IMR-90 (cell line): ENCODE data around the gene RPS6KA2. TPM values are rescaled to one million over a fixed set of nuclear protein-coding genes. Genes with fewer than 3 reads are reported as not detected.

Experiments used
- ATAC-seq: fragments of 200-7000 bp; cut with Tn5 transposase; 2 replicates; pipeline ENCODE4 v1.9.1; 2020; ENCODE audit warnings: low read depth, mild to moderate bottlenecking, moderate library complexity
- BruUV-seq: library from RNA; stranded (reverse); fragments of 400-500 nt; replicated peaks from 2 replicates; lab custom pipeline; 2021; lab: Mats Ljungman, UMichigan
- CTCF ChIA-PET: fragments of 300-600 bp; formaldehyde crosslinking; extraction: SDS; loops from one replicate; lab custom pipeline; 2021; ENCODE audit warnings: antibody characterized with exemption; lab: Yijun Ruan, JAX
- POLR2A ChIA-PET: fragments of 300-600 bp; sonication (Branson Sonifier 250); formaldehyde crosslinking; loops from one replicate; lab custom pipeline; 2022; ENCODE audit warnings: antibody characterized with exemption; ENCODE audit not compliant: unreplicated experiment; lab: Charles Lee
- DNase-seq: peaks from one replicate; pipeline ENCODE4 v3.0.0; 2013
- H2AFZ ChIP-seq: replicated peaks from 2 replicates; pipeline ENCODE3; 2013; ENCODE audit warnings: low read length, mild to moderate bottlenecking; ENCODE audit not compliant: poor library complexity
- H2AK5ac ChIP-seq: 2 replicates; pipeline ENCODE4 v1.6.1; 2013; ENCODE audit warnings: low read depth, low read length, inconsistent platforms
- H2AK9ac ChIP-seq: replicated peaks from 2 replicates; pipeline ENCODE3; 2013; ENCODE audit warnings: mild to moderate bottlenecking, low read depth, low read length, moderate library complexity; ENCODE audit not compliant: poor library complexity
- H2BK120ac ChIP-seq: 2 replicates; pipeline ENCODE4 v1.6.1; 2013; ENCODE audit warnings: low read depth, low read length, inconsistent platforms
- H2BK15ac ChIP-seq: 3 replicates; pipeline ENCODE4 v1.6.1; 2013; ENCODE audit warnings: low read depth, low read length, inconsistent platforms
- H2BK20ac ChIP-seq: 2 replicates; pipeline ENCODE4 v1.6.1; 2013; ENCODE audit warnings: low read depth, mild to moderate bottlenecking, inconsistent platforms, low read length, moderate library complexity
- H2BK5ac ChIP-seq: 2 replicates; pipeline ENCODE4 v1.6.1; 2013; ENCODE audit warnings: mild to moderate bottlenecking, low read depth, low read length, inconsistent platforms; ENCODE audit not compliant: poor library complexity, severe bottlenecking
- H3K14ac ChIP-seq: replicated peaks from 2 replicates; pipeline ENCODE4 v1.6.1; 2013; ENCODE audit warnings: low read depth, low read length, inconsistent platforms
- H3K18ac ChIP-seq: 2 replicates; pipeline ENCODE4 v1.6.1; 2013; ENCODE audit warnings: low read depth, low read length, control low read depth
- H3K23ac ChIP-seq: 2 replicates; pipeline ENCODE4 v1.6.1; 2013; ENCODE audit warnings: low read depth, low read length, inconsistent platforms
- H3K27ac ChIP-seq: 2 replicates; pipeline ENCODE4 v1.5.1; 2013; ENCODE audit warnings: mild to moderate bottlenecking, control low read depth, low read length; ENCODE audit not compliant: insufficient read depth
- H3K27me3 ChIP-seq: 2 replicates; pipeline ENCODE4 v1.6.1; 2013; ENCODE audit warnings: low read length; ENCODE audit not compliant: control insufficient read depth, insufficient read depth
- H3K36me3 ChIP-seq: 2 replicates; pipeline ENCODE4 v1.6.1; 2013; ENCODE audit warnings: low read length, mixed read lengths; ENCODE audit not compliant: control insufficient read depth, insufficient read depth
- H3K4ac ChIP-seq: 2 replicates; pipeline ENCODE4 v1.6.1; 2013; ENCODE audit warnings: low read depth, low read length, inconsistent platforms
- H3K4me1 ChIP-seq: 2 replicates; pipeline ENCODE4 v1.6.1; 2013; ENCODE audit warnings: low read length, mixed read lengths; ENCODE audit not compliant: control insufficient read depth, insufficient read depth
- H3K4me2 ChIP-seq: 2 replicates; pipeline ENCODE4 v1.6.1; 2013; ENCODE audit warnings: low read depth, mild to moderate bottlenecking, control low read depth, low read length, moderate library complexity
- H3K4me3 ChIP-seq: 2 replicates; pipeline ENCODE4 v1.5.1; 2013; ENCODE audit warnings: low read depth, mild to moderate bottlenecking, control low read depth, low read length, moderate library complexity; ENCODE audit not compliant: insufficient read depth
- H3K56ac ChIP-seq: 2 replicates; pipeline ENCODE4 v1.6.1; 2013; ENCODE audit warnings: low read length, inconsistent platforms; ENCODE audit not compliant: insufficient read depth; ENCODE audit errors: extremely low read depth
- H3K79me1 ChIP-seq, 2 experiments: 2 replicates each; pipeline ENCODE4 v1.6.1; 2013; ENCODE audit warnings: low read length in 2 of 2, inconsistent platforms in 1 of 2, low read depth in 1 of 2
- H3K9ac ChIP-seq: 2 replicates; pipeline ENCODE4 v1.6.1; 2013; ENCODE audit warnings: low read depth, low read length, control low read depth
- H3K9me1 ChIP-seq: 2 replicates; pipeline ENCODE4 v1.6.1; 2013; ENCODE audit warnings: low read length, inconsistent platforms; ENCODE audit not compliant: insufficient read depth
- H3K9me3 ChIP-seq: 2 replicates; pipeline ENCODE4 v1.6.1; 2013; ENCODE audit warnings: low read length; ENCODE audit not compliant: control insufficient read depth, insufficient read depth
- H4K20me1 ChIP-seq: 2 replicates; pipeline ENCODE4 v1.6.1; 2013; ENCODE audit warnings: low read length, inconsistent platforms; ENCODE audit not compliant: insufficient read depth
- H4K5ac ChIP-seq: 2 replicates; pipeline ENCODE4 v1.6.1; 2013; ENCODE audit warnings: mild to moderate bottlenecking, low read depth, low read length, control low read depth
- H4K8ac ChIP-seq, 2 experiments: 2 replicates each; pipeline ENCODE4 v1.6.1; 2013; ENCODE audit warnings: low read depth in 2 of 2, low read length in 2 of 2, control low read depth in 1 of 2, inconsistent platforms in 1 of 2
- H4K91ac ChIP-seq: 2 replicates; pipeline ENCODE4 v1.6.1; 2013; ENCODE audit warnings: low read depth, low read length, inconsistent platforms; ENCODE audit not compliant: insufficient read depth
- BHLHE40 ChIP-seq: fragments of 150-350 bp; IDR thresholded peaks from 2 replicates; pipeline ENCODE4 v1.6.1; 2016; ENCODE audit warnings: mild to moderate bottlenecking, low read depth, low read length
- CEBPB ChIP-seq: IDR thresholded peaks from 2 replicates; pipeline ENCODE4 v1.6.1; 2012; ENCODE audit warnings: low read depth, low read length, improper control_type of control experiment
- CHD1 ChIP-seq: IDR thresholded peaks from 2 replicates; pipeline ENCODE4 v1.6.1; 2012; ENCODE audit warnings: low read depth, low read length, improper control_type of control experiment
- FOS ChIP-seq: fragments of 150-350 bp; IDR thresholded peaks from 2 replicates; pipeline ENCODE4 v1.6.1; 2016; ENCODE audit warnings: low read depth, low read length
- MAFK ChIP-seq: IDR thresholded peaks from 2 replicates; pipeline ENCODE4 v1.6.1; 2012; ENCODE audit warnings: low read depth, low read length, improper control_type of control experiment
- MAZ ChIP-seq: IDR thresholded peaks from 2 replicates; pipeline ENCODE4 v1.6.1; 2012; ENCODE audit warnings: low read depth, mild to moderate bottlenecking, low read length, improper control_type of control experiment, moderate library complexity, borderline replicate concordance
- MXI1 ChIP-seq: IDR thresholded peaks from 2 replicates; pipeline ENCODE4 v1.6.1; 2012; ENCODE audit warnings: low read depth, mild to moderate bottlenecking, low read length, moderate library complexity, borderline replicate concordance
- NFE2L2 ChIP-seq: fragments of 150-350 bp; IDR thresholded peaks from 2 replicates; pipeline ENCODE4 v1.6.1; 2016; ENCODE audit warnings: low read depth, mild to moderate bottlenecking, low read length
- POLR2A ChIP-seq: IDR thresholded peaks from 2 replicates; pipeline ENCODE4 v1.6.1; 2012; ENCODE audit warnings: mild to moderate bottlenecking, low read depth, low read length
- RAD21 ChIP-seq: IDR thresholded peaks from 2 replicates; pipeline ENCODE4 v1.6.1; 2012; ENCODE audit warnings: low read length, improper control_type of control experiment
- RCOR1 ChIP-seq: IDR thresholded peaks from 2 replicates; pipeline ENCODE4 v1.6.1; 2012; ENCODE audit warnings: mild to moderate bottlenecking, low read length, improper control_type of control experiment; ENCODE audit not compliant: insufficient replicate concordance
- RFX5 ChIP-seq: IDR thresholded peaks from 2 replicates; pipeline ENCODE4 v1.8.0; 2012; ENCODE audit warnings: low read depth, mild to moderate bottlenecking, low read length, moderate library complexity
- SMC3 ChIP-seq: fragments of 150-350 bp; IDR thresholded peaks from 2 replicates; pipeline ENCODE4 v1.6.1; 2016; ENCODE audit warnings: low read depth, mild to moderate bottlenecking, antibody characterized with exemption, low read length, moderate library complexity
- WGBS, 2 experiments: methylation state at CpG; one replicate each; pipeline versions ENCODE4 v1.1.5 to v1.1.7; 2013; ENCODE audit warnings: missing lambda C conversion rate in 2 of 2; ENCODE audit not compliant: insufficient read length in 1 of 2; ENCODE audit errors: extremely low coverage in 2 of 2; 5-methylcytosine and 5-hydroxymethylcytosine counted together
- dilution Hi-C: fragments of 300-500 bp; cut with HindIII; formaldehyde crosslinking; loops from one replicate; pipeline ENCODE4 v1.14.3; 2018; ENCODE audit warnings: low sequenced_read_pairs; ENCODE audit not compliant: unreplicated experiment
- in situ Hi-C: fragments of 300-500 bp; cut with MboI; formaldehyde crosslinking; loops from 3 replicates; pipeline ENCODE4 v1.14.3; 2019; ENCODE audit warnings: low sequenced_read_pairs, inconsistent platforms, mixed read lengths
- intact Hi-C: fragments of 100-400 bp; cut with micrococcal nuclease; formaldehyde crosslinking; loops from 2 replicates; pipeline ENCODE4 v1.10.0; 2022
- polyA plus RNA-seq, 3 experiments: library from polyadenylated mRNA; depleted of rRNA; stranded (reverse); fragments of >200 nt; gene quantifications; 2 replicates each; pipeline ENCODE4 v1.2.3, GENCODE V29; 2012; ENCODE audit warnings: low replicate concordance in 1 of 3
- total RNA-seq: library from RNA; depleted of rRNA; stranded (reverse); fragments of >200 nt; gene quantifications from 2 replicates; pipeline ENCODE4 v1.2.3, GENCODE V29; 2012
- TF ChIP-seq, protein P1 (sequence below): conservative IDR thresholded peaks from 2 replicates; pipeline ENCODE4 v1.5.1; 2012; ENCODE audit warnings: mild to moderate bottlenecking, low read depth, low read length, improper control_type of control experiment
- TF ChIP-seq, protein P2 (sequence below): fragments of 150-350 bp; IDR thresholded peaks from 2 replicates; pipeline ENCODE4 v1.6.1; 2016; ENCODE audit warnings: low read depth, mild to moderate bottlenecking, low read length, moderate library complexity, borderline replicate concordance

Gene RPS6KA2
- total and polyA plus RNA-seq, 2 of the 4 experiments (the other 2 are of a cell fraction), result 26.9 to 31.3 TPM

DNA sequence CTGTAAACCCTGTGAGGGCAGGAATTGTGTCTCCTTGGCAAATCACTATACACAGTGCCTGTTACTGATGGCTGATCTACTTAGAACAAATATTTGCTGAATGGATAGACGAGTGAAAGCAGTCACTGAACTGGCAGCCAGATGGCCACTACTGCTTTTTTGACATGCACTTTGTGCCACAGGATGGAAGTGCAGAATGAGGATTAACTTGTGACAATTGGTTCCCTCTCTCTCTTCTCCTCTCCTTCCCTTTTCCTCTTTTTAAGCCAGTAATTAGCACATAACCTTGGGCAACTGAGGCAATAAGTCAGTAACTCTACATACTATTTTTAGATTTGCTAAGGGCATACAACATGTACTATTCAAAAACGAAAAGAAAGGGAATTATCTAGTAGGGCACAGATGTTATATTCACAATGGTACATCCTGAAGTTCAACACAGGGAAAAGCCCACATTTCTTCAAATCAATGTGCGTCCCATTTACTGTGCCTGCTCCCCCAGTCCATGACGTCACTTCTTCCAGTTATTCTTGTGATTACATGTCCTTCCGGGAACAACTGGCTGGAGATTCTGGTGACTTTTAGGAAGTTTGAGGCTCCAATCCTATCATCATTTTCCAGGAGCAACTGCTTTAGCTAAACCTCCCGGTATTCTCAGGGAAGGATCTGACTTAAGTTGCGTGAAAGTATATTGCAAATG is 17.0 kb upstream of the RPS6KA2 start:
- no peaks in the 10 kb centered on the region for H3K36me3 ChIP-seq
- H3K23ac ChIP-seq, result no peak overlapping the region
- H2BK15ac ChIP-seq, result no peak overlapping the region; the same call in 2 of the 3 replicates
- ATAC-seq, result no peak
- dilution Hi-C loops, result no loop called here
- H3K9me3 ChIP-seq, result peaks cover 2% of the 10 kb centered on the region; the same call in 1 of the 2 replicates
- no CpG with 5 or more reads among the region's 7 CpGs for WGBS, 2 experiments
- no peak overlapping the region for H4K91ac ChIP-seq
- ChIA-PET POLR2A (no interaction called here), CTCF (no interaction called here)
- no peak overlapping the region for H2AK5ac ChIP-seq
- no peaks in the 10 kb centered on the region for H4K20me1 ChIP-seq
- no peak overlapping the region for H2AFZ ChIP-seq
- no peak overlapping the region for H2BK120ac ChIP-seq
- H3K27me3 ChIP-seq, result peaks cover 22% of the 10 kb centered on the region
- H3K18ac ChIP-seq, result no peak overlapping the region
- H2AK9ac ChIP-seq, result no peak overlapping the region
- no peaks in the 10 kb centered on the region for H3K79me1 ChIP-seq
- in situ Hi-C loops, result loop anchor here (25.0 kb wide), 1 partner anchor 343 kb away; the partner anchor contains the start of gene CEP43
- no peak overlapping the region for H3K4me3 ChIP-seq
- no TSS peak for BruUV-seq
- DNase-seq, result no peak
- no peak overlapping the region for H3K14ac ChIP-seq
- no peaks in the 10 kb centered on the region for H3K4me1 ChIP-seq
- no peak overlapping the region for H3K56ac ChIP-seq
- H3K9ac ChIP-seq, result no peak overlapping the region
- H2BK5ac ChIP-seq, result no peak overlapping the region
- no peak overlapping the region for H3K4me2 ChIP-seq
- H4K5ac ChIP-seq, result no peak overlapping the region
- H3K9me1 ChIP-seq, result peaks cover 6% of the 10 kb centered on the region; the same call in 1 of the 2 replicates
- H3K4ac ChIP-seq, result no peak overlapping the region
- intact Hi-C loops, result no loop called here
- no peak overlapping the region for H4K8ac ChIP-seq
- H3K27ac ChIP-seq, result no peak overlapping the region
- TF ChIP-seq MAZ, result no peak
- TF ChIP-seq NFE2L2, result no peak
- no peak for TF ChIP-seq BHLHE40
- no peak for TF ChIP-seq CEBPB
- no peak for TF ChIP-seq RCOR1
- no peak for TF ChIP-seq MAFK
- TF ChIP-seq, protein P1, sequence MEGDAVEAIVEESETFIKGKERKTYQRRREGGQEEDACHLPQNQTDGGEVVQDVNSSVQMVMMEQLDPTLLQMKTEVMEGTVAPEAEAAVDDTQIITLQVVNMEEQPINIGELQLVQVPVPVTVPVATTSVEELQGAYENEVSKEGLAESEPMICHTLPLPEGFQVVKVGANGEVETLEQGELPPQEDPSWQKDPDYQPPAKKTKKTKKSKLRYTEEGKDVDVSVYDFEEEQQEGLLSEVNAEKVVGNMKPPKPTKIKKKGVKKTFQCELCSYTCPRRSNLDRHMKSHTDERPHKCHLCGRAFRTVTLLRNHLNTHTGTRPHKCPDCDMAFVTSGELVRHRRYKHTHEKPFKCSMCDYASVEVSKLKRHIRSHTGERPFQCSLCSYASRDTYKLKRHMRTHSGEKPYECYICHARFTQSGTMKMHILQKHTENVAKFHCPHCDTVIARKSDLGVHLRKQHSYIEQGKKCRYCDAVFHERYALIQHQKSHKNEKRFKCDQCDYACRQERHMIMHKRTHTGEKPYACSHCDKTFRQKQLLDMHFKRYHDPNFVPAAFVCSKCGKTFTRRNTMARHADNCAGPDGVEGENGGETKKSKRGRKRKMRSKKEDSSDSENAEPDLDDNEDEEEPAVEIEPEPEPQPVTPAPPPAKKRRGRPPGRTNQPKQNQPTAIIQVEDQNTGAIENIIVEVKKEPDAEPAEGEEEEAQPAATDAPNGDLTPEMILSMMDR, result no peak
- TF ChIP-seq MXI1, result no peak
- no peak for TF ChIP-seq FOS
- TF ChIP-seq SMC3, result no peak
- no peak for TF ChIP-seq CHD1
- TF ChIP-seq RAD21, result no peak
- TF ChIP-seq, protein P2, sequence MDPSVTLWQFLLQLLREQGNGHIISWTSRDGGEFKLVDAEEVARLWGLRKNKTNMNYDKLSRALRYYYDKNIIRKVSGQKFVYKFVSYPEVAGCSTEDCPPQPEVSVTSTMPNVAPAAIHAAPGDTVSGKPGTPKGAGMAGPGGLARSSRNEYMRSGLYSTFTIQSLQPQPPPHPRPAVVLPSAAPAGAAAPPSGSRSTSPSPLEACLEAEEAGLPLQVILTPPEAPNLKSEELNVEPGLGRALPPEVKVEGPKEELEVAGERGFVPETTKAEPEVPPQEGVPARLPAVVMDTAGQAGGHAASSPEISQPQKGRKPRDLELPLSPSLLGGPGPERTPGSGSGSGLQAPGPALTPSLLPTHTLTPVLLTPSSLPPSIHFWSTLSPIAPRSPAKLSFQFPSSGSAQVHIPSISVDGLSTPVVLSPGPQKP, result no peak
- TF ChIP-seq POLR2A, result no peak
- no peak for TF ChIP-seq RFX5
- H2BK20ac ChIP-seq, result no peak overlapping the region
